CD4-positive, alpha-beta T cell (primary cell): Measurements from ENCODE around the gene NDFIP2. TPM values are rescaled to one million over a fixed set of nuclear protein-coding genes. Genes with fewer than 3 reads are reported as not detected.

ENCODE experiments used
- ATAC-seq: fragments of 200-7000 bp; cut with Tn5 transposase; one replicate; pipeline ENCODE4 v1.10.0; 2022; ENCODE audit warnings: mild to moderate bottlenecking; ENCODE audit not compliant: poor library complexity
- CTCF ChIA-PET: fragments of 350-600 bp; sonication (Branson Sonifier 250); formaldehyde crosslinking; loops from one replicate; lab custom pipeline; 2021; ENCODE audit warnings: antibody characterized with exemption, inconsistent platforms; lab: Charles Lee
- POLR2A ChIA-PET: fragments of 350-600 bp; sonication (Branson Sonifier 250); formaldehyde crosslinking; loops from one replicate; lab custom pipeline; 2021; ENCODE audit warnings: antibody characterized with exemption, inconsistent platforms; lab: Charles Lee
- DNase-seq, 14 experiments: peaks; one replicate each; pipeline ENCODE4 v3.0.0-alpha.2; 2013 to 2020; ENCODE audit warnings: mixed read lengths in 2 of 14
- H3K27ac ChIP-seq, 2 donors: one replicate each; pipeline versions ENCODE4 v1.5.1 to v1.7.0; 2013; ENCODE audit warnings: low read length in 2 of 2, low read depth in 1 of 2, mild to moderate bottlenecking in 1 of 2
- H3K27me3 ChIP-seq, 2 experiments: 1 replicate in 1 of 2; 2 replicates in 1 of 2; pipeline versions ENCODE4 v1.6.1 to v1.7.0; 2013; ENCODE audit warnings: low read length in 2 of 2, control low read depth in 1 of 2, mild to moderate bottlenecking in 1 of 2, moderate library complexity in 1 of 2; ENCODE audit not compliant: insufficient read depth in 2 of 2, control insufficient read depth in 1 of 2
- H3K36me3 ChIP-seq: one replicate; pipeline ENCODE4 v1.6.1; 2013; ENCODE audit warnings: low read length, control low read depth; ENCODE audit not compliant: insufficient read depth
- H3K4me1 ChIP-seq: one replicate; pipeline ENCODE4 v1.6.1; 2013; ENCODE audit warnings: low read length, control low read depth; ENCODE audit not compliant: insufficient read depth
- H3K4me3 ChIP-seq: one replicate; pipeline ENCODE4 v1.5.1; 2013; ENCODE audit warnings: mild to moderate bottlenecking, low read length, moderate library complexity
- H3K9me3 ChIP-seq, 2 experiments: 1 replicate in 1 of 2; 2 replicates in 1 of 2; pipeline versions ENCODE4 v1.6.1 to v1.7.0; 2013; ENCODE audit warnings: low read length in 2 of 2, mild to moderate bottlenecking in 2 of 2, control low read depth in 1 of 2, moderate library complexity in 1 of 2; ENCODE audit not compliant: control insufficient read depth in 1 of 2, insufficient read depth in 1 of 2
- H3K27ac Mint-ChIP-seq: one replicate; pipeline ENCODE4 v1.8.0; 2020; ENCODE audit warnings: mixed read lengths
- H3K27me3 Mint-ChIP-seq: one replicate; pipeline ENCODE4 v1.8.0; 2021; ENCODE audit warnings: mixed read lengths
- H3K36me3 Mint-ChIP-seq: one replicate; pipeline ENCODE4 v1.8.0; 2021; ENCODE audit warnings: low read depth, mixed read lengths
- H3K4me1 Mint-ChIP-seq: one replicate; pipeline ENCODE4 v1.8.0; 2021; ENCODE audit warnings: low read depth, mixed read lengths
- H3K4me3 Mint-ChIP-seq: one replicate; pipeline ENCODE4 v1.8.0; 2020; ENCODE audit warnings: mild to moderate bottlenecking, mixed read lengths
- H3K9me3 Mint-ChIP-seq: one replicate; pipeline ENCODE4 v1.8.0; 2020; ENCODE audit warnings: mixed read lengths
- CTCF ChIP-seq: fragments of 200-600 bp; IDR thresholded peaks from one replicate; pipeline ENCODE4 v1.8.0; 2022; ENCODE audit warnings: antibody characterized with exemption, mild to moderate bottlenecking
- intact Hi-C, 2 experiments: fragments of 100-400 bp; cut with DNase I in 1 of 2; cut with micrococcal nuclease in 1 of 2; formaldehyde crosslinking; loops; one replicate each; pipeline versions ENCODE4 v1.15.1 to v1.9.0; 2023 to 2025; cut with DNase I, micrococcal nuclease
- total RNA-seq, 174 experiments: library from RNA in 2 of 174; stranded (reverse) in 2 of 174; gene quantifications; one replicate each; pipeline ENCODE4 v1.2.3 and lab custom pipeline; 2021 to 2026

NDFIP2 gene
- total RNA-seq, 2 experiments from 2014 or later, result 3.2 to 3.4 TPM

- ChIA-PET CTCF (interaction anchor here (1.0 to 3.2 kb wide), 3 partner anchors 9 to 128 kb away, joined by 3 to 22 read pairs (median 3); no protein-coding TSS in a partner anchor), POLR2A (no interaction called here)
- H3K36me3 Mint-ChIP-seq, result no peaks in the 10 kb centered on the region
- no peaks in the 10 kb centered on the region for H3K4me1 Mint-ChIP-seq
- no peak overlapping the region for H3K27ac ChIP-seq
- H3K27me3 Mint-ChIP-seq, result no peaks in the 10 kb centered on the region
- H3K4me1 ChIP-seq, result no peaks in the 10 kb centered on the region
- H3K27ac Mint-ChIP-seq, result no peak overlapping the region
- H3K36me3 ChIP-seq, result no peaks in the 10 kb centered on the region
- DNase-seq (no peak), ATAC-seq (no peak)
- H3K9me3 Mint-ChIP-seq, result no peaks in the 10 kb centered on the region
- intact Hi-C loops, result loop anchor here (2.0 to 5.0 kb wide), 3 partner anchors 562 to 1407 kb away; no protein-coding TSS in a partner anchor
- no peaks in the 10 kb centered on the region for H3K27me3 ChIP-seq
- no peak overlapping the region for H3K4me3 Mint-ChIP-seq
- H3K4me3 ChIP-seq, result no peak overlapping the region
- TF ChIP-seq CTCF, result no peak
- no peaks in the 10 kb centered on the region for H3K9me3 ChIP-seq
These were observed 62.9 kb downstream of the NDFIP2 start for GRCh38 chr13:79543883-79544282.

GRCh38 chr13:79547211-79548195 is 66.5 kb downstream of the NDFIP2 start:
- no peaks in the 10 kb centered on the region for H3K36me3 ChIP-seq
- Mint-ChIP-seq H3K9me3 (no peaks in the 10 kb centered on the region), H3K27ac (no peak overlapping the region), H3K4me3 (no peak overlapping the region), H3K27me3 (no peaks in the 10 kb centered on the region), H3K4me1 (no peaks in the 10 kb centered on the region), H3K36me3 (peaks cover 4% of the 10 kb centered on the region)
- H3K4me1 ChIP-seq, result no peaks in the 10 kb centered on the region
- TF ChIP-seq CTCF, result no peak
- intact Hi-C loops, result no loop called here
- no peaks in the 10 kb centered on the region for H3K27me3 ChIP-seq
- DNase-seq (no peak), ATAC-seq (no peak)
- H3K27ac ChIP-seq, result no peak overlapping the region
- no peaks in the 10 kb centered on the region for H3K9me3 ChIP-seq
- CTCF ChIA-PET, result interaction anchor here (1.5 kb wide), 1 partner anchor 123 kb away, joined by 5 read pairs; no protein-coding TSS in a partner anchor
- no peak overlapping the region for H3K4me3 ChIP-seq
- POLR2A ChIA-PET, result no interaction called here

GRCh38 chr13:79548902-79549301 is 67.9 kb downstream of the NDFIP2 start:
- Histone ChIP-seq H3K9me3 (no peaks in the 10 kb centered on the region), H3K4me3 (no peak overlapping the region), H3K27ac (no peak overlapping the region), H3K27me3 (no peaks in the 10 kb centered on the region), H3K36me3 (no peaks in the 10 kb centered on the region), H3K4me1 (no peaks in the 10 kb centered on the region)
- no peaks in the 10 kb centered on the region for H3K9me3 Mint-ChIP-seq
- POLR2A ChIA-PET, result no interaction called here
- no peaks in the 10 kb centered on the region for H3K27me3 Mint-ChIP-seq
- H3K4me1 Mint-ChIP-seq, result no peaks in the 10 kb centered on the region
- H3K36me3 Mint-ChIP-seq, result peaks cover 4% of the 10 kb centered on the region
- intact Hi-C loops, result no loop called here
- no peak overlapping the region for H3K4me3 Mint-ChIP-seq
- DNase-seq (no peak), ATAC-seq (no peak)
- H3K27ac Mint-ChIP-seq, result no peak overlapping the region
- no peak for TF ChIP-seq CTCF
- CTCF ChIA-PET, result no interaction called here
